Endodermal cell (in vitro differentiated cells): ENCODE measurements around the gene NTRK2. TPM values are rescaled to one million over a fixed set of nuclear protein-coding genes. Genes with fewer than 3 reads are reported as not detected.

Source experiments
- DNase-seq: peaks from one replicate; pipeline ENCODE4 v3.0.0-alpha.2; 2017
- H3K27ac ChIP-seq: 2 replicates; pipeline ENCODE4 v1.5.1; 2013; ENCODE audit warnings: mild to moderate bottlenecking, low read depth, low read length, moderate library complexity
- H3K27me3 ChIP-seq: 2 replicates; pipeline ENCODE4 v1.6.1; 2013; ENCODE audit warnings: mild to moderate bottlenecking, low read length, moderate library complexity; ENCODE audit not compliant: insufficient read depth, control insufficient read depth, poor library complexity, severe bottlenecking
- H3K36me3 ChIP-seq: 2 replicates; pipeline ENCODE4 v1.7.0; 2013; ENCODE audit warnings: mild to moderate bottlenecking, low read length, moderate library complexity; ENCODE audit not compliant: control insufficient read depth, insufficient read depth
- H3K4me1 ChIP-seq: one replicate; pipeline ENCODE4 v1.7.0; 2013; ENCODE audit warnings: low read length; ENCODE audit not compliant: control insufficient read depth, insufficient read depth
- H3K4me3 ChIP-seq: 2 replicates; pipeline ENCODE4 v1.5.1; 2013; ENCODE audit warnings: mild to moderate bottlenecking, low read length, moderate library complexity
- H3K9ac ChIP-seq: 2 replicates; pipeline ENCODE4 v1.6.1; 2013; ENCODE audit warnings: mild to moderate bottlenecking, low read length, moderate library complexity; ENCODE audit not compliant: poor library complexity, severe bottlenecking; ENCODE audit errors: extremely low read depth
- H3K9me3 ChIP-seq: 2 replicates; pipeline ENCODE4 v1.6.1; 2013; ENCODE audit warnings: mild to moderate bottlenecking, low read length, moderate library complexity; ENCODE audit not compliant: control insufficient read depth
- H3K27ac Mint-ChIP-seq: 2 replicates; pipeline ENCODE4 v1.8.0; 2020; ENCODE audit warnings: mixed read lengths
- H3K27me3 Mint-ChIP-seq: 2 replicates; pipeline ENCODE4 v1.8.0; 2021; ENCODE audit warnings: mild to moderate bottlenecking, mixed read lengths; ENCODE audit not compliant: insufficient read depth
- H3K36me3 Mint-ChIP-seq: 2 replicates; pipeline ENCODE4 v1.8.0; 2020; ENCODE audit warnings: low read depth, mixed read lengths
- H3K4me1 Mint-ChIP-seq: 2 replicates; pipeline ENCODE4 v1.8.0; 2020; ENCODE audit warnings: mixed read lengths
- H3K4me3 Mint-ChIP-seq: 2 replicates; pipeline ENCODE4 v1.8.0; 2020; ENCODE audit warnings: mild to moderate bottlenecking, moderate library complexity, mixed read lengths
- H3K9me3 Mint-ChIP-seq: 2 replicates; pipeline ENCODE4 v1.8.0; 2020; ENCODE audit warnings: mild to moderate bottlenecking, mixed read lengths
- CTCF ChIP-seq: fragments of 200-600 bp; sonication (generic); conservative IDR thresholded peaks from 2 replicates; pipeline ENCODE4 v1.5.0; 2021; ENCODE audit warnings: antibody characterized with exemption, mild to moderate bottlenecking
- WGBS, 2 experiments: methylation state at CpG; one replicate each; pipeline versions ENCODE4 v1.1.5 to v1.1.7; 2013; ENCODE audit warnings: missing lambda C conversion rate in 2 of 2, mixed read lengths in 1 of 2; ENCODE audit not compliant: insufficient coverage in 1 of 2, insufficient read length in 1 of 2; 5-methylcytosine and 5-hydroxymethylcytosine counted together
- total RNA-seq, 2 donors: library from RNA; stranded (reverse); fragmentation: NEBNext Ultra II Directional in 1 of 2; extraction: Animal tissue kit (Norgen Biotek cat#: 25700) in 1 of 2; gene quantifications; 2 replicates in 1 of 2; 3 replicates in 1 of 2; pipeline ENCODE4 v1.2.1, GENCODE V29; 2021

Gene NTRK2
- total RNA-seq, 2 donors from 2014 or later, result 0.09 to 0.18 TPM

GRCh38 chr9:85024374-85024773 is 354.8 kb downstream of the NTRK2 start:
- Histone ChIP-seq H3K4me3 (no peak overlapping the region), H3K4me1 (no peaks in the 10 kb centered on the region), H3K9me3 (no peaks in the 10 kb centered on the region), H3K27ac (no peak overlapping the region), H3K9ac (no peak overlapping the region), H3K27me3 (no peaks in the 10 kb centered on the region), H3K36me3 (no peaks in the 10 kb centered on the region)
- peaks cover 5% of the 10 kb centered on the region for H3K27me3 Mint-ChIP-seq
- WGBS, 2 experiments, result 79 to 84% methylated on average over 3 of the region's 3 CpGs
- H3K4me3 Mint-ChIP-seq, result no peak overlapping the region
- no peak overlapping the region for H3K27ac Mint-ChIP-seq
- no peak for TF ChIP-seq CTCF
- no peaks in the 10 kb centered on the region for H3K36me3 Mint-ChIP-seq
- no peaks in the 10 kb centered on the region for H3K9me3 Mint-ChIP-seq
- no peak for DNase-seq
- H3K4me1 Mint-ChIP-seq, result no peaks in the 10 kb centered on the region

GRCh38 chr9:85025638-85026037 is 356.1 kb downstream of the NTRK2 start:
- Mint-ChIP-seq H3K27me3 (peaks cover 1% of the 10 kb centered on the region), H3K36me3 (no peaks in the 10 kb centered on the region), H3K27ac (no peak overlapping the region), H3K4me1 (no peaks in the 10 kb centered on the region), H3K9me3 (no peaks in the 10 kb centered on the region), H3K4me3 (no peak overlapping the region)
- no peaks in the 10 kb centered on the region for H3K27me3 ChIP-seq
- no peak for DNase-seq
- H3K27ac ChIP-seq, result no peak overlapping the region
- H3K4me1 ChIP-seq, result no peaks in the 10 kb centered on the region
- H3K4me3 ChIP-seq, result no peak overlapping the region
- no peaks in the 10 kb centered on the region for H3K36me3 ChIP-seq
- no peaks in the 10 kb centered on the region for H3K9me3 ChIP-seq
- 73% methylated on average over 1 of the region's 1 CpG; no CpG with 5 or more reads in 1 of the 2 experiments for WGBS, 2 experiments
- no peak for TF ChIP-seq CTCF
- no peak overlapping the region for H3K9ac ChIP-seq

GRCh38 chr9:85027870-85028269 is 358.3 kb downstream of the NTRK2 start:
- no peak overlapping the region for H3K4me3 Mint-ChIP-seq
- H3K27ac Mint-ChIP-seq, result no peak overlapping the region
- no peak for TF ChIP-seq CTCF
- no peaks in the 10 kb centered on the region for H3K9me3 ChIP-seq
- no peak overlapping the region for H3K27ac ChIP-seq
- 85 to 92% methylated on average over 2 to 3 of the region's 3 CpGs for WGBS, 2 experiments
- no peak for DNase-seq
- H3K27me3 Mint-ChIP-seq, result no peaks in the 10 kb centered on the region
- no peaks in the 10 kb centered on the region for H3K4me1 Mint-ChIP-seq
- H3K36me3 ChIP-seq, result no peaks in the 10 kb centered on the region
- no peak overlapping the region for H3K9ac ChIP-seq
- H3K36me3 Mint-ChIP-seq, result no peaks in the 10 kb centered on the region
- no peaks in the 10 kb centered on the region for H3K27me3 ChIP-seq
- no peak overlapping the region for H3K4me3 ChIP-seq
- no peaks in the 10 kb centered on the region for H3K9me3 Mint-ChIP-seq
- no peaks in the 10 kb centered on the region for H3K4me1 ChIP-seq
